Liver (tissue), 3 donors: ENCODE results near the gene FAM181A.

Source experiments
- JUND ChIP-seq, 2 donors: IDR thresholded peaks; 2 replicates each; pipeline ENCODE4 v1.6.1; 2016; ENCODE audit warnings: antibody characterized with exemption in 2 of 2
- RAD21 ChIP-seq, 2 donors: IDR thresholded peaks; 2 replicates each; pipeline ENCODE4 v1.6.1; 2016; ENCODE audit warnings: antibody characterized with exemption in 2 of 2, mild to moderate bottlenecking in 2 of 2
- TF ChIP-seq, protein P1 (sequence below): IDR thresholded peaks from 2 replicates; pipeline ENCODE4 v1.6.1; 2016; ENCODE audit warnings: antibody characterized with exemption
- TF ChIP-seq, protein P2 (sequence below): fragments of 150-350 bp; IDR thresholded peaks from 2 replicates; pipeline ENCODE4 v1.5.1; 2017; ENCODE audit warnings: improper control_type of control experiment, low read depth, low read length; ENCODE audit not compliant: missing input control
- donor health status: healthy.
- donor health status: healthy.

DNA sequence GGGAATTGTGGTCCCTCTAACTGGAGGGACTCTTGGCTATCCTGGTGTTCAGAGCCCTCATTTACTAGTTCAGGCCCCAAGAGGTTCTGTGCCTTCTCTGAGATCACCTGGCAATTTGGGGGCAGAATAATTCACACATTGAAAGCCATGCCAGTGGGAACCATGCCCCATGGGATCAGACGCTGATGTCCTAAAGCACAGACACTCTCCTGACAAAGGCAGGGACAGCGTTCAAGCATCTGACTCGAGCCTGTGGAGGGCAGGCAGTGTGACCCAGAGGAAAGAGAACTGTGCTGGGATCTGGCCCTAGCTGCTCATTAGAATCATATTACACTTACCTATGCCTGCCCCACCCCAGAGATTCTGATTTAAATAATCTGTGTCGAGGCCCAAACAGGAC, 51.6 kb downstream of the FAM181A start:
- TF ChIP-seq JUND (IDR thresholded peaks at IDR 0.05) (no peak), RAD21 (IDR thresholded peaks at IDR 0.05) (no peak)
- TF ChIP-seq, protein P1, sequence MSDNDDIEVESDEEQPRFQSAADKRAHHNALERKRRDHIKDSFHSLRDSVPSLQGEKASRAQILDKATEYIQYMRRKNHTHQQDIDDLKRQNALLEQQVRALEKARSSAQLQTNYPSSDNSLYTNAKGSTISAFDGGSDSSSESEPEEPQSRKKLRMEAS: no peak
- TF ChIP-seq, protein P2, sequence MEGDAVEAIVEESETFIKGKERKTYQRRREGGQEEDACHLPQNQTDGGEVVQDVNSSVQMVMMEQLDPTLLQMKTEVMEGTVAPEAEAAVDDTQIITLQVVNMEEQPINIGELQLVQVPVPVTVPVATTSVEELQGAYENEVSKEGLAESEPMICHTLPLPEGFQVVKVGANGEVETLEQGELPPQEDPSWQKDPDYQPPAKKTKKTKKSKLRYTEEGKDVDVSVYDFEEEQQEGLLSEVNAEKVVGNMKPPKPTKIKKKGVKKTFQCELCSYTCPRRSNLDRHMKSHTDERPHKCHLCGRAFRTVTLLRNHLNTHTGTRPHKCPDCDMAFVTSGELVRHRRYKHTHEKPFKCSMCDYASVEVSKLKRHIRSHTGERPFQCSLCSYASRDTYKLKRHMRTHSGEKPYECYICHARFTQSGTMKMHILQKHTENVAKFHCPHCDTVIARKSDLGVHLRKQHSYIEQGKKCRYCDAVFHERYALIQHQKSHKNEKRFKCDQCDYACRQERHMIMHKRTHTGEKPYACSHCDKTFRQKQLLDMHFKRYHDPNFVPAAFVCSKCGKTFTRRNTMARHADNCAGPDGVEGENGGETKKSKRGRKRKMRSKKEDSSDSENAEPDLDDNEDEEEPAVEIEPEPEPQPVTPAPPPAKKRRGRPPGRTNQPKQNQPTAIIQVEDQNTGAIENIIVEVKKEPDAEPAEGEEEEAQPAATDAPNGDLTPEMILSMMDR: no peak
